Activated T-cell treated with anti-CD3 and anti-CD28 coated beads, Interleukin-2, amount 50 U/mL, for 48 hours (primary cell): ENCODE data around the gene SYT11.
A peak's percentile ranks its signal among the peaks of the same experiment; 100 is the strongest.

Source experiments
- DNase-seq, 2 experiments: peaks; one replicate each; pipeline ENCODE4 v3.0.0-alpha.2; 2020

SYT11 gene

GRCh38 chr1:155904261-155904660 lies 44.9 kb downstream of the SYT11 start:
- DNase-seq: no peak

GRCh38 chr1:155909894-155910293 lies 50.5 kb downstream of the SYT11 start:
- no peak for DNase-seq

GRCh38 chr1:155910621-155911121 lies 51.3 kb downstream of the SYT11 start:
- DNase-seq: peak; percentile 32 to 38

- DNase-seq: peak; percentile 87 to 90
Measured at GRCh38 chr1:155911156-155912055, 52.0 kb downstream of the SYT11 start, which contains the start of gene RIT1. Gene RIT1 (minus strand): TSS chr1:155911349. CDS start chr1:155910761, 588 bp downstream.

GRCh38 chr1:155912056-155912536 lies 52.7 kb downstream of the SYT11 start:
- peak in 1 of 2 experiments; percentile 35 for DNase-seq

- DNase-seq: no peak
Measured at GRCh38 chr1:155913969-155914757, 54.8 kb downstream of the SYT11 start.

GRCh38 chr1:155918660-155919059 lies 59.3 kb downstream of the SYT11 start:
- DNase-seq: no peak

GRCh38 chr1:155919801-155920200 lies 60.4 kb downstream of the SYT11 start:
- no peak for DNase-seq

GRCh38 chr1:155920717-155921116 lies 61.4 kb downstream of the SYT11 start:
- DNase-seq: no peak

GRCh38 chr1:155925506-155925905 lies 66.1 kb downstream of the SYT11 start:
- no peak for DNase-seq

- DNase-seq: no peak
Measured at GRCh38 chr1:155929057-155929456, 69.7 kb downstream of the SYT11 start.

- peak in 1 of 2 experiments; percentile 13 for DNase-seq
Measured at GRCh38 chr1:155930725-155931124, 71.4 kb downstream of the SYT11 start.

- peak; percentile 14 to 18 for DNase-seq
Measured at GRCh38 chr1:155931332-155932038, 72.1 kb downstream of the SYT11 start.

GRCh38 chr1:155932081-155932480 lies 72.7 kb downstream of the SYT11 start:
- DNase-seq: peak in 1 of 2 experiments; percentile 12

- peak; percentile 12 to 14 for DNase-seq
Measured at GRCh38 chr1:155932487-155932886, 73.1 kb downstream of the SYT11 start.

- DNase-seq: peak; percentile 27 to 31
Measured at GRCh38 chr1:155933591-155934096, 74.3 kb downstream of the SYT11 start.

GRCh38 chr1:155934097-155934935 lies 74.9 kb downstream of the SYT11 start, which contains the start of gene KHDC4:
Gene KHDC4 (minus strand): TSS chr1:155934413. CDS start chr1:155934373, 40 bp downstream.
- DNase-seq: peak; percentile 94
